ENCODE measurements around the gene ITPR1. TPM values are rescaled to one million over a fixed set of nuclear protein-coding genes. Genes with fewer than 3 reads are reported as not detected.
A peak's percentile ranks its signal among the peaks of the same experiment; 100 is the strongest.

ITPR1 gene
- total and polyA plus RNA-seq, 12 donors, result 9.7 to 40.3 (median 18.8) TPM

- no peaks in the 10 kb centered on the region for H3K27me3 ChIP-seq
- 83 to 86% methylated on average over 5 of the region's 5 CpGs for WGBS, 2 donors
- H3K36me3 ChIP-seq, result peaks cover 0 to 49% (median 0%) of the 10 kb centered on the region in 9 donors
Measured at GRCh38 chr3:4498446-4498845, 5.3 kb downstream of the ITPR1 start.

GRCh38 chr3:4501437-4501836 lies 8.3 kb downstream of the ITPR1 start:
- no peak for DNase-seq
- Histone ChIP-seq H3K27ac (no peak overlapping the region), H3K4me3 (no peak overlapping the region), H3K4me1 (peaks cover 2 to 56% (median 40%) of the 10 kb centered on the region in 9 donors), H3K9me3 (no peaks in the 10 kb centered on the region), H3K27me3 (no peaks in the 10 kb centered on the region), H3K36me3 (peaks cover 0 to 49% (median 0%) of the 10 kb centered on the region in 9 donors)
- TF ChIP-seq CTCF (IDR thresholded peaks at IDR 0.05), result no peak
- ATAC-seq, result no peak
- intact Hi-C loops (cut with DNase I), result loop anchor here in 1 of 10 donors (10.0 kb wide), 1 partner anchor 83 kb away; no protein-coding TSS in a partner anchor
- 89 to 94% methylated on average over 3 of the region's 3 CpGs for WGBS, 2 donors

More at GRCh38 chr3:4498446-4498845, 5.3 kb downstream of the ITPR1 start:
- intact Hi-C loops (cut with DNase I), result loop anchor here in 8 of 10 donors (5.0 to 10.0 kb wide), 4 partner anchors 84 to 144 kb away; no protein-coding TSS in a partner anchor
- no peak overlapping the region for H3K4me3 ChIP-seq
- DNase-seq (no peak), ATAC-seq (no peak)
- H3K4me1 ChIP-seq, result peaks cover 0 to 49% (median 38%) of the 10 kb centered on the region in 9 donors
- H3K9me3 ChIP-seq, result no peaks in the 10 kb centered on the region
- H3K27ac ChIP-seq, result no peak overlapping the region
- TF ChIP-seq CTCF (IDR thresholded peaks at IDR 0.05), result no peak

- ATAC-seq (no peak), DNase-seq (no peak)
- no peak for TF ChIP-seq CTCF (IDR thresholded peaks at IDR 0.05)
- intact Hi-C loops (cut with DNase I), result loop anchor here in 1 of 10 donors (10.0 kb wide), 1 partner anchor 83 kb away; no protein-coding TSS in a partner anchor
- Histone ChIP-seq H3K9me3 (no peaks in the 10 kb centered on the region), H3K27ac (no peak overlapping the region), H3K4me3 (no peak overlapping the region), H3K27me3 (no peaks in the 10 kb centered on the region), H3K36me3 (peaks cover 0 to 49% (median 0%) of the 10 kb centered on the region in 9 donors), H3K4me1 (peaks cover 2 to 56% (median 36%) of the 10 kb centered on the region in 9 donors)
- 80 to 84% methylated on average over 9 of the region's 9 CpGs for WGBS, 2 donors
Measured at GRCh38 chr3:4501927-4502326, 8.8 kb downstream of the ITPR1 start.

- DNase-seq (no peak), ATAC-seq (no peak)
- intact Hi-C loops (cut with DNase I), result loop anchor here in 1 of 10 donors (10.0 kb wide), 1 partner anchor 82 kb away; no protein-coding TSS in a partner anchor
- no peak for TF ChIP-seq CTCF (IDR thresholded peaks at IDR 0.05)
- no peaks in the 10 kb centered on the region for H3K9me3 ChIP-seq
- peak overlapping the region in 2 of 10 donors; percentile 69 to 85 for H3K27ac ChIP-seq
- no peaks in the 10 kb centered on the region for H3K27me3 ChIP-seq
- peaks cover 0 to 39% (median 0%) of the 10 kb centered on the region in 9 donors for H3K36me3 ChIP-seq
- 72 to 78% methylated on average over 5 of the region's 5 CpGs for WGBS, 2 donors
- peaks cover 2 to 56% (median 27%) of the 10 kb centered on the region in 9 donors for H3K4me1 ChIP-seq
- H3K4me3 ChIP-seq, result no peak overlapping the region
Measured at GRCh38 chr3:4503050-4503449, 9.9 kb downstream of the ITPR1 start.

All from heart right ventricle (tissue), 16 donors.